GM21528 (cell line): Measurements from ENCODE around the gene SSX5.
"Not testable (repeated sequence)": the region's sequence is repeated elsewhere in the genome, so short reads cannot be mapped to it uniquely, and the experiment has no call there.

ENCODE experiments used
- ATAC-seq: cut with Tn5 transposase; IDR thresholded peaks from one replicate; pipeline ENCODE4 v1.9.1; 2021; ENCODE audit warnings: mild to moderate bottlenecking, moderate library complexity; ENCODE audit not compliant: unreplicated experiment, low FRiP score

SSX5 gene, protein sequence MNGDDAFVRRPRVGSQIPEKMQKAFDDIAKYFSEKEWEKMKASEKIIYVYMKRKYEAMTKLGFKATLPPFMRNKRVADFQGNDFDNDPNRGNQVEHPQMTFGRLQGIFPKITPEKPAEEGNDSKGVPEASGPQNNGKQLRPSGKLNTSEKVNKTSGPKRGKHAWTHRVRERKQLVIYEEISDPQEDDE

DNA sequence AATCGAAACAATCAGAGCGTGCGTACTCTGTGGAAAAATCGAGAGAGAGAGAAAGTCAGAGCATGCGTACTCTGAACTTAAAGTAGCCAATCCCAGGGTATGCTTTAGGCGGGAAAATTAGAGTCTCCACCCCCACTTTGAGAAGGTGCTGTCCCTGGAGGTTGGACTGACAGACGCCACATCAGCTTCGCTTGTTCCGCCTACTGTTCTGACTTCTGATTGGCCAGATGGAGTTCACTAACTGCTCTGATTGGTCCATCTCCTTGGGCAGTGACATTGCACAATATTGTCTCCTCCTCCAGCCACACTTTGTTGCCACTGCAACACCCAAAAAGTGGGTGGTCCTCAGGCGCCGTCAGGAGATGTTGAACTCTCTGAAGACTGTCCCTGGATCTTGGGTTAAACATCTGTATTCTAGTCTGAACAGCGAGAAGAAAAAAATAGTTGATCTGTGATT, at the start of gene SSX5:
Gene SSX5, minus strand, starts transcription at position 51 of the 457 bp plus-strand sequence. CDS start 1,437 bp downstream, outside the sequence.
- no peak for ATAC-seq

DNA sequence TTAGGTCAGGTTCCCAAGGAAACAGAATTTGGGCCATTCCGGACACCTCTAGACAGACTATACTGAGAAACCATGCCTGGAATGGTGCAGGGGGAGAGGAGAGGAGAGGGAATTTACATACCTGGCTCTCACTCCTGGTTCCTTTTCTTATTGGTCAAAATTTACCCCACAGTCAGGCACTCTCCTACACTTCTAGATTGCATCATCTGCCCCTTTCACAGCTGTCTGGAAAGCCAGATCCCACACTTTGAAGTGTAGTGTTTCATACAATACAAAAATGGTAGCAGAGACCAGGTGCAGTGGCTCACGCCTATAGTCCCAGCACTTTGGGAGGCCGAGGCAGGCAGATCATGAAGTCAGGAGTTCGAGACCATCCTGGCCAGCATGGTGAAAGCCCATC, 27.6 kb upstream of the SSX5 start:
- not testable (repeated sequence) for ATAC-seq

DNA sequence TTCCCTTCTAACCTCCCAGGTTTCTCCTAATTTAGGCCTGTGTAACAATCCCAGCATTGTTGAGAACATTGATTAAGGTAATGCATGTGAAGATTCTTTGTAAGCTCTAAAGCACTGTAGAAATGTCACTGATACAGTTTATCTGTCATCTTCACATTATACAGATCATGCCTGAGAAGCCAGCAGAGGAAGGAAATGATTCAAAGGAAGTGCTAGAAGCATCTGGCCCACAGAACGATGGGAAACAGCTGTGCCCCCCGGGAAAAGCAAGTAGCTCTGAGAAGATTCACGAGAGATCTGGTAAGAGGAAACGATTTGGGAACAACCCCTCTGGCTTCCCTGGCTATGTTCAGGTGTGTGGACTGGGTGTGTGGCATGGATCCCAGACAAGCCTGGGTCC, 17.7 kb upstream of the SSX5 start:
- ATAC-seq, result not testable (repeated sequence)

DNA sequence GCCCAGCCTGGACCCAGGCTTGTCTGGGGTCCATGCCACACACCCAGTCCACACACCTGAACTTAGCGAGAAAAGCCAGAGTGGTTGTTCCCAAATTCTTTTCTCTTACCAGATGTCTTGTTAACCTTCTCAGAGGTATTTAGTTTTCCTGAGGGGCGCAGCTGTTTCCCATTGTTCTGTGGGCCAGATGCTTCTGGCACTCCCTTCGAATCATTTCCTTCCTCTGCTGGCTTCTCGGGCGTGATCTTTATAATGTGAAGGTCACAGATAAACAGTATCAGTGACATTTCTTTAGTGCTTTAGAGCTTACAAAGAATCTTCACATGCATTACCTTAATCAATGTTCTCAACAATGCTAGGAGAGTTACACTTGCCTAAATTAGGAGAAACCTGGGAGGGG, 6.6 kb downstream of the SSX5 start:
- ATAC-seq, result not testable (repeated sequence)

DNA sequence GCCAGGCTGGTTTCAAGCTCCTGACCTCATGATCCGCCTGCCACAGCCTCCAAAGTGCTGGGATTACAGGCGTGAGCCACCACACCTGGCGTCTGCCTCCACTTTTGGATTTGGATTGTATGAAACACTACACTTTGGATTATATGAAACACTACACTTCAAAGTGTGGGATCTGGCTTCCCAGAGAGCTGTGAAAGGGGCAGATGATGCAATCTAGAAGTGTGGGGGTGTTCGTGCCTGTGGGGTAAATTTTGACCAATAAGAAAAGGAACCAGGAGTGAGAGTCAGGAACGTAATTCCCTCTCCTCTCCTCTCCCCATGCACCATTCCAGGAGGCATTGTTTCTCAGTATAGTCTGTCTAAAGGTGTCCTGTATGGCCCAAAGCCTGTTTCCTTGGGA, 14.7 kb downstream of the SSX5 start:
- not testable (repeated sequence) for ATAC-seq

DNA sequence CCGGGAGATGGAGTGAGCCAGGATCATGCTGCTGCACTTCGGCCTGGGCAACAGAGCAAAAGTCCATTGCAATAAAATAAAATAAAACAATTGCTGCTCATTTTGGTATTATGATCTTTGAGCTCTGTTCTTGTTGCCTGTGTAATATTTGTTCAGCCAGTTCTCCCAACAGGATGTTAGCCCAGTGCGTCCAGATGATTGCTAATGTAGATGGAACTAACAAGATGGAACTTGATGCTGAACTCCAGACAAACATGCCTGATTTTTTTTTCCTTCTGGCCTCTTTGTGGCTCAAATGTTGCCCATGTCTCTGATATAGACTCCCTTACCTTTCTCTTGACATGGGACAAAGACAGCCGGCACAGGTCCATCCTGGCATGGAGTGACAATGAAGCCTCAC, 15.8 kb downstream of the SSX5 start:
- ATAC-seq, result no peak

DNA sequence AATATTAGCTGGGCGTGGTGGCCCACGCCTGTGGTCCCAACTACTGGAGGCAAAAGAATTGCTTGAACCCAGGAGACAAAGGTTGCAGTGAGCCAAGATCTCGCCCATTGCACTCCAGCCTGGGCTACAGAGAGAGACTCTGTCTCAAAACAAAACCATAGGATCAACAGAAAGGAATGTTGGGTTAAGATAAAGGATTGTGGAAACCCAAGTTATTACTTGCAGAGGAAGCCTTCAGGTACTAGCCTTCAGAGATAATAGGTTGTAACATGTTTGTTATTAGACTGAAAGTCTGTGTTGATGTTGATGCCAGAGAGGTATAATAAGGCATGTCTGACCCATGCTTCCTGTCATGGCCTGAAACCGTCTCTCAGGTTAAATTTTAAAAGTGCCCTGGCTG, 16.9 kb downstream of the SSX5 start:
- no peak for ATAC-seq

DNA sequence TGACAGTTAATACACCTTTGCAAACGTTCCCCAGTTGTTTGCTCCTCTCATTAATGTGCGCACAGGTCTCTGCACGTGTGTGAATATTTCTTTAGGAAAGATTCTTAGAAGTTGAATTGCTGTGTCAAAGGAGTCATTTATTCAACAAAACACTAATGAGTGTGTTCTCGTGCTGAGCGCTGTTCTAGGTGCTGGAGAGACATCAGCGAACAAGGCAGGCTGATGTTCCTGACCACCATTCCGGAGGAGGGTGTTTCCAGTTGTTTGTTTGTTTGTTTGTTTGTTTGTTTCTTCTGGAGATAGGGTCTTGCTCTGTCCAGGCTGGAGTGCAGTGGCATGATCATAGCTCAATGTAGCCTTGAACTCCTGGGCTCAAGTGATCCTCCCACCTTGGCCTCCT, 30.3 kb downstream of the SSX5 start:
- ATAC-seq, result not testable (repeated sequence)

DNA sequence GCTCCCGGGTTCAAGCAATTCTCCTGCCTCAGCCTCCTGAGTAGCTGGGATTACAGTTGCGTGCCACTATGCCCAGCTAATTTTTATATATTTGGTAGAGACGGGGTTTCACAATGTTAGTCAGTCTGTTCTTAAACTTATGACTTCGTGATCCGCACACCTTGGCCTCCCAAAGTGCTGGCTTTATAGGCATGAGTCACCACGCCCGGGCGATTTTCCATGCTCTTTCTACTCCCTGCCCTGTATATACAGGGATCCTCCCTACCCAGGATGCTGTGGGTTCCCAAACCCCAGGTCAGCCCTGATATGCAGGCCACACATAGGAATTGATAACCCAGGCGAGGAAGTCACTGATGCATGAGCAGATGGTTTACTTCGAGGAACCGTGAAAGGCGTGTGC, 31.4 kb downstream of the SSX5 start:
- no peak for ATAC-seq

DNA sequence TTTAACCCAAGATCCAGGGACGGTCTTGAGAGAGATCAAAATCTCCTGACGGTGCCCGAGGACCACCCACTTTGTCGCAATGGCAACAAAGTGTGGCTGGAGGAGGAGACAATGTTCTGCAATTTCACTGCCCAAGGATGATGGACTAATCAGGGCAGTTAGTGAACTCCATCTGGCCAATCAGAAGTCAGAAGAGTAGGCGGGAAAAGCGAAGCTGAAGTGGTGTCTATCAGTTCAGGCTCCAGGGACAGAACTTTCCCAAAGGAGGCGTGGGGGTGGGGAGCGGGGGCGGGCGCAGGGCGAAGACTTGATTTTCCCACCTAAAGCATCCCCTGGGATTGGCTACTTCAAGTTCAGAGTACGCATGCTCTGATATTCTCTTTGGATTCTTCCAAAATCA, 40.6 kb downstream of the SSX5 start:
- ATAC-seq, result no peak

DNA sequence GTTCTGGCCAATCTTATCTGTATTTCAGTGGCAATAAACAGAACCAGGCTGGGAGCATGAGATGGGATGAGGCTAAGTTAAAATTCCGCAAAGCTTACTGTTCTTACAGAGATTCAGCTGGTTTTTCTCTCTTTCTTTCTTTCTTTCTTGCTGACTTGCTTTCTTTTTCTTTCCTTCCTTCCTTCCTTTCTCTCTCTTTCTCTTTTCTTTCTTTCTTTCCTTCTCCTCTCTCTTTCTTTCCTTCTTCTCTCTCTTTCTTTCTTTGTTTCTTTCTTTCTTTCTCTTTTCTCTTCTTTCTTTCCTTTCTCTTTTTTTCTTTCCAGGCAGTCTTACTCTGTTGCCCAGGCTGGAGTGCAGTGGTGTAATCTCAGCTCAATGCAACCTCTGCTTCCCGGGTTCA, 41.8 kb downstream of the SSX5 start:
- no peak for ATAC-seq

DNA sequence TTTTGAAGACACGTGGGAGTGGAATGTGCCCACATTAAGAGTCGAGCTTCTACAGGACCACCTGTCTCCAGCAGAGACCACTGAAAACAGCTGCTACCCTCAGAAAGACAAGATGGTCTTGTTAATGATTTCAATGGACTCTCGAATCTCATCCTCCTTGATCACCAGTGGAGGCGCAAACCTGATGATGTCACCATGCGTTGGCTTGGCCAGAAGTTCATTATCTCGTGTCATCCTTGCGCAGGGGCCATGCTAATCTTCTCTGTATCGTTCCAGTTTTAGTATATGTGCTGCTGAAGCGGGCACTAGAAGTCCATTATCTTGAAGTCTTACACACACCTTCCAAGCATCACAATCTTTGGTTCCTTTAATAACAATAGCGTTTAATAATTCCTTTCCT, 42.8 kb downstream of the SSX5 start:
- no peak for ATAC-seq

DNA sequence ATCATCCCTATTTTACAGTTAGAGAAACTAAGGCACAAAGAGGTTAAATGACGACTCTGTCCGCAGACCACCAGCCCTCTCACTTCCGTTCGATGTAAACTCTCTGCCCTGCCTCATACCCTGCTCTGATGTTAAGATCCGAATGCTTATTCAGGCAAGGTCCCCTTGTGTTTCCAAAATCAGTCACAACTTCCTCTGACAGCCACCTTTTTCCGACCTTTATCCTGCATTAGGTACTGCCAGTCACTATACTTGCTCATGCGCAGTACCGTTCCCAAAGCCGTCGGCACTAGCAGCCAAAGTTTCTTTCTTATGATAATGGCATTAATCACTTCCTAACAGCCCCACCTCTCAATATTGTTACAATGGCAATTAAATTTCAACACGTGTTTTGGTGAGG, 53.9 kb downstream of the SSX5 start:
- ATAC-seq, result not testable (repeated sequence)

DNA sequence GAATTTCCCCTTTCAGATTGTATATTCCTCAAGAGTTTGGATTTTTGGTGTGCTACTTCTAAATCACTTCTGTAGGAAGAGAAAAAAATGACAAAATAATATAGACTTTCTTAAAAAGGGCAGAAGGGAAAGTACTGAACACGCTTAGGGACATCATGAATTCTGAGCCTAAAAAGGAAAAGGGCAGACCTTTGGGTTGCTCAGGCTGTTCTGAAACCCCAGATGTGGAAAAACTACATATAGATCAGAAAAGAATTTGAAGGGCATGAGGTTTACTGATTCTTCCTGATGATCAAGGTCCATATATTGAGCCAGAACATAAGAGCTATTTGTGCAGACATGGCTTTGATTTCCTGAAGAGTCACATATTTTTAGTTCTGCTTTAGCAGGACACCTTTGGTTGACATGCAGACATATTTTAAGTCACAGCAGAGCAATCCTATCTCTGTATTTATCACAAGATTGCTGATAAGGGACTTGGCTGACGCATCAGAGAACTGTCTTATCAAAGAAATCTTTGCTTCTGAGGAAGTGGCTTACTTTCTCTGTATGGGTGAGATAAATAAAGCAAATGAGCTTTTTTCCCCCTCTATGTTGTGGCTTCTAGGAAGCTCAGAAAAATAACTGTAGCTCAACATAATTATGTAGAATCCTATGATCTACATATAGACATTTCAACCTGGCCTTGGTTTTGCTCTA, 54.6 kb downstream of the SSX5 start:
- not testable (repeated sequence) for ATAC-seq

DNA sequence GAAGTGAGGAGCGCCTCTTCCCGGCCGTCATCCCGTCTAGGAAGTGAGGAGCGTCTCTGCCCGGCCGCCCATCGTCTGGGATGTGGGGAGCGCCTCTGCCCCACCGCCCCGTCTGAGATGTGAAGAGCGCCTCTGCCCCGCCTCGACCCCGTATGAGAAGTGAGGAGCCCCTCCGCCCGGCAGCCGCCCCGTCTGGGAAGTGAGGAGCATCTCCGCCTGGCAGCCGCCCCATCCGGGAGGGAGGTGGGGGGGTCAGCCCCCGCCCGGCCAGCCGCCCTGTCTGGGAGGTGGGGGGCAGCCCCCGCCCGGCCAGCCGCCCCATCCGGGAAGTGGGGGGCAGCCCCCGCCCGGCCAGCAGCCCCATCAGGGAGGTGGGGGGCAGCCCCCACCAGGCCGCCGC, 57.5 kb downstream of the SSX5 start:
- not testable (repeated sequence) for ATAC-seq
